Glutamatergic neuron (in vitro differentiated cells): Measurements from ENCODE around the gene CHN2. TPM values are rescaled to one million over a fixed set of nuclear protein-coding genes. Genes with fewer than 3 reads are reported as not detected.

Source experiments
- DNase-seq: peaks from one replicate; pipeline ENCODE4 v3.0.0; 2022
- H3K27ac Mint-ChIP-seq: one replicate; pipeline ENCODE4 v1.8.0; 2020; ENCODE audit warnings: mild to moderate bottlenecking, mixed read lengths, inconsistent platforms; ENCODE audit not compliant: unreplicated experiment
- H3K27me3 Mint-ChIP-seq: one replicate; pipeline ENCODE4 v1.8.0; 2020; ENCODE audit warnings: mild to moderate bottlenecking, moderate library complexity, mixed read lengths, inconsistent platforms; ENCODE audit not compliant: unreplicated experiment
- H3K36me3 Mint-ChIP-seq: one replicate; pipeline ENCODE4 v1.8.0; 2020; ENCODE audit warnings: mild to moderate bottlenecking, mixed read lengths, inconsistent platforms; ENCODE audit not compliant: unreplicated experiment
- H3K4me1 Mint-ChIP-seq: one replicate; pipeline ENCODE4 v1.8.0; 2020; ENCODE audit warnings: mild to moderate bottlenecking, low read depth, mixed read lengths, inconsistent platforms; ENCODE audit not compliant: unreplicated experiment
- H3K4me3 Mint-ChIP-seq: one replicate; pipeline ENCODE4 v1.8.0; 2020; ENCODE audit warnings: mild to moderate bottlenecking, mixed read lengths, inconsistent platforms; ENCODE audit not compliant: unreplicated experiment
- H3K9me3 Mint-ChIP-seq: one replicate; pipeline ENCODE4 v1.8.0; 2020; ENCODE audit warnings: mild to moderate bottlenecking, moderate library complexity, mixed read lengths, inconsistent platforms; ENCODE audit not compliant: unreplicated experiment
- CTCF ChIP-seq: fragments of 200-600 bp; sonication (generic); IDR thresholded peaks from one replicate; pipeline ENCODE4 v1.5.0; 2021; ENCODE audit not compliant: partially characterized antibody, unreplicated experiment
- total RNA-seq: library from RNA; stranded (reverse); fragmentation: NEBNext Ultra II Directional; extraction: Animal tissue kit (Norgen Biotek cat#: 25700); gene quantifications from one replicate; pipeline ENCODE4 v1.2.1, GENCODE V29; 2021; ENCODE audit not compliant: unreplicated experiment

Gene CHN2
- total RNA-seq, 1 donor from 2014 or later, result 63.2 TPM

- H3K4me1 Mint-ChIP-seq, result peaks cover 24% of the 10 kb centered on the region
- no peak for TF ChIP-seq CTCF
- H3K36me3 Mint-ChIP-seq, result no peaks in the 10 kb centered on the region
- no peak overlapping the region for H3K27ac Mint-ChIP-seq
- H3K27me3 Mint-ChIP-seq, result peaks cover 3% of the 10 kb centered on the region
- H3K4me3 Mint-ChIP-seq, result no peak overlapping the region
- no peak for DNase-seq
- peaks cover 2% of the 10 kb centered on the region for H3K9me3 Mint-ChIP-seq
Measured at GRCh38 chr7:29362380-29362779, 167.8 kb downstream of the CHN2 start.

- DNase-seq, result no peak
- Mint-ChIP-seq H3K9me3 (peaks cover 2% of the 10 kb centered on the region), H3K27me3 (peaks cover 3% of the 10 kb centered on the region), H3K27ac (no peak overlapping the region), H3K4me1 (peaks cover 21% of the 10 kb centered on the region), H3K36me3 (no peaks in the 10 kb centered on the region), H3K4me3 (no peak overlapping the region)
- TF ChIP-seq CTCF, result no peak
Measured at GRCh38 chr7:29363636-29364425, 169.3 kb downstream of the CHN2 start.

GRCh38 chr7:29364661-29365060 is 170.1 kb downstream of the CHN2 start:
- H3K36me3 Mint-ChIP-seq, result no peaks in the 10 kb centered on the region
- peaks cover 2% of the 10 kb centered on the region for H3K9me3 Mint-ChIP-seq
- TF ChIP-seq CTCF, result no peak
- no peak for DNase-seq
- peaks cover 14% of the 10 kb centered on the region for H3K4me1 Mint-ChIP-seq
- no peak overlapping the region for H3K4me3 Mint-ChIP-seq
- H3K27me3 Mint-ChIP-seq, result peaks cover 3% of the 10 kb centered on the region
- no peak overlapping the region for H3K27ac Mint-ChIP-seq

GRCh38 chr7:29365423-29365822 is 170.8 kb downstream of the CHN2 start:
- Mint-ChIP-seq H3K36me3 (no peaks in the 10 kb centered on the region), H3K27me3 (peaks cover 1% of the 10 kb centered on the region), H3K27ac (no peak overlapping the region), H3K4me3 (no peak overlapping the region), H3K9me3 (peaks cover 4% of the 10 kb centered on the region), H3K4me1 (peaks cover 13% of the 10 kb centered on the region)
- TF ChIP-seq CTCF, result no peak
- DNase-seq, result no peak

GRCh38 chr7:29367784-29368183 is 173.2 kb downstream of the CHN2 start:
- Mint-ChIP-seq H3K27ac (no peak overlapping the region), H3K4me3 (no peak overlapping the region), H3K36me3 (no peaks in the 10 kb centered on the region), H3K4me1 (peaks cover 8% of the 10 kb centered on the region), H3K27me3 (peaks cover 1% of the 10 kb centered on the region), H3K9me3 (peaks cover 4% of the 10 kb centered on the region)
- TF ChIP-seq CTCF, result no peak
- no peak for DNase-seq
